Activated CD8-positive, alpha-beta memory T cell treated with anti-CD3 and anti-CD28 coated beads, Interleukin-2, amount 50 U/mL, for 4 hours (primary cell): Measurements from ENCODE around the gene OGA.

Source experiments
- DNase-seq: peaks from one replicate; pipeline ENCODE4 v3.0.0-alpha.2; 2020

The OGA gene

DNA sequence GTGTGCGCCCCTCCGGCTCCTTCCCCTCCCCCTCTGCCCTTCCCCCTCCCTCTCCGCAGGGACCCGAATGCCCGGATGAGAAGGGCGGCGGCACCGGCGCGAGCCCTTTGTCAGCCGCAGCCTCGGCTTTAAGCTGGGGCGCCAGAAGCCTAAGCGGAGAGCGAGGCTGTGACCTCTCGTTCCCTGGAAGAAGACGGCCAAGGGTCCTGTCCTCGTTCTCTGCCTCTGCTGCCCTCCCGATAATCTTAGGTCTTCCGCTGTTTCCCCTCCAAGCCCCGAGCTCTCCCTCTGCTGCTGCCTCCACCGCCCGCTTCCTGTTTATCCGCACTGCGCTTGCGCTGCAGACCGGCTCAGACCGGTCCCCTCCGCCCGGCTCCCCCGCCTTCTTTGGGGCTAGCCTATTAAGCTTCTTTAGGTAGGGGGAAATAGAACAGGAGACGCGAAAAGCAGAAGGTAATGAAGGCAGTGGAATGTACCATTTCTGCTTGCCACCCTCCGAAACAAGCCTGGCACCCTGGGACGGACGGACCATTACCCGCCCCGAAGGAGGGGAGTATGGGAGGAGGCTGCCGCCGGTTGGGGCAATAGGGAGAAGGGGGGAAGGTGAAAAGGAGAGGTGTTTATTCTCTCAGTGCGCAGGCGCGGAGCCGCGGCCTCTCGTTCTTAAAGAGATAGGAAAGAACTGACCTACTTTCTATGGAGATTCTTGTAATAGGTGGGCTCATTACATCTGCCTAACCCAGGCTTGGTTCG is at the start of gene OGA:
TSS of gene OGA (minus strand) at position 326 of the 753 bp plus-strand sequence. CDS start 422 bp downstream, outside the sequence.
- DNase-seq, result peak; percentile 94

DNA sequence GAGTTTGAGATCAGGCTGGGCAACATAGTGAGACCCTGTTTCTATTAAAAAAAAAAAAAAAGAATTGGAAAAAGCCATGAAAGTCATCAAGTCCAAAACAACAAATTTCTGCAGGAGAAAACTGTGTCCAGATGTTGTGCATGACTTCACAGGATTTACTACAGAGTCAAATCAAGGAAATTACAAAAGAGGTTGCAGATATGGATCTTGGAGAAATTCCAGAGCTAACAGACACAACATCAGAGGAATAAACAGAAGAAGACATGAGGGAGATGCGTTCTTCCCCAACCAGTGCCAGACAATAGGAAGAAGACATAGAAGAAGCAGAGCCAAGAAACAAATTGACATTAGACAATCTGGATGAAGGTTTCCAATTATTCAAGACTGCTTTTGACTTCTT is 49.7 kb upstream of the OGA start:
- no peak for DNase-seq

DNA sequence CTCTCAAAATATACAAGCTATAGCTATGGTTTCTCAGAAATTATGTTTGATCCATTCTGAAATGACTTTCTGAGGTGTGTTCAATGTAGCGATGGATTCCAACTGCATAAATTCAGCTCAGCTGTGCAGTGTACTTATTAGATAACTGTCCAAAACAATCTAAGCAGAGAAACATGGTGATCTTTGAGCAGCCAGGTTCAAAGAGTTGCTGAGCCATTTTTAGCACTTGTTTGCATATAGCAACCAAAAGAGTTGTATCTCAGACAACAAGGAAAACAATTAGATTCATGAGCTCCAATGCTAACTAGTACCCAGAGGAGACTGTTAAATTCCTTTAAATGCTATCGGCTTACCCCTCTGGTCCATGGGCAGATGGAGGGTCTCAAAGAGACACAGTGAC is 41.3 kb upstream of the OGA start:
- DNase-seq, result no peak

DNA sequence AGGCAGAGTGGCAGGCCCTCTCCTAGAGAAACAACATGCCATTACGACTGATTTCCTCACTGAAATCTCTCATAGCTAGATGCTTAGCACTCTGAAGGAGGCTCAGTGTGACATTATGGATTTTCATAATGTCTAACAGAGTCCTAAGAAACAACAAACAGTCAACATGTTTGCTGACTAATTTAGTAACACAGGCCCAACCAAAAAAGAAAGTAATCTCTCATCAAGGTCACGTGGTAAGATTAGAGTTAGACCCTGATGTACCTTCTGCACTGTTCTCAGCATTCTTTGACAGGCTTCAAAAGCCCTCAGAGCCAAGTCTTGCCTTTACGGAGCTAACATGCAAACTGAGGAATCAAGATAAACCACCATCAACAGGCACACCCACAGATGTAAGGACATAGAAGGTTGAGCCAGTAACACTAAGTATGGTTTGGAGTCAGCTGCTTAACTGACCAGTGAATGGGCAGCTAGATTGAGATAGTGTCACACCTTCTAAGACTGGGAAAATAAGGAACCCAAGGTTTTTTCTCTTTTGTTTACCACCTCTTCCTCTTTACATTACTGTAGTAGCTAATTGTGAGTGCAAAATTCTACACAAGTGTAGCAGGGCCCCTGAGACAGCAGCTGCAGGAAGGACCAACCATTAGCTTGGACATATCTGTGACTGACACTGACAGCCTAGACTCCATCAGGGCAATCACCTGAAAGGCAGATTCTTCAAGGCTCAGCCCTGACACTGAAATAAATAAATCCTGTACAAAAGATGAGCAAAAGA is 40.7 kb upstream of the OGA start:
- DNase-seq, result no peak

DNA sequence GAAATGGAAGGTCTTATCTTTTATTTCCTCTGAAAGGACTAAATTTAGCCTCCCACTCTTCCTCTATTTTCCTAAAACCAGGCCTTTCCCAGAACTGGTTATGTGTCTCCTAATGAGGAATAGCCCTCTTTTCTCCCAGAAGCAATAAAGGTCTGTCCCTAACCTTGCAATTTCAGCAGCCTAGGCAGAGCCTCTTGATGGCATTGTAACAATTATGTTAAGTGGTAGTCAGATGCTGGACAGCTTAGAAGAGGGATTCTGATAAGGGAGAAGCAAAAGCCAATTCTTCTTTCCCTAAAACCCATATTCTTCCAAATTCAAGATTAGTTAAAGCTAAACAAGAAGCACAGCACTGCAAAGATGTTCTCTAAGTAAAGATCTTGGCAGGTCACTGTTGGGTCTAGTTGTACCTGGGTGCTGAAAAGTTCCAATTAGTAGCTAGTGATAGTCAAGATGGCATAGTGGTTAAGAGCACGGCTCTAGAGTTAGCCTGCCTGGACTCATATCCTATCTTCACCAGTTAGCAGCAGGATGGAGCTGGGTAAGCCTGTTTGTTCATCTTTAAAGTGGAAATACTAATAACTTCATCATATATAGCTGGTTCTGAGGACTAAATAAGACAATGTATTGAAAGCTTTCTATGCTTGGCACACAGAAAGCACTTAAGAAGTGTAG is 39.7 kb upstream of the OGA start:
- no peak for DNase-seq

DNA sequence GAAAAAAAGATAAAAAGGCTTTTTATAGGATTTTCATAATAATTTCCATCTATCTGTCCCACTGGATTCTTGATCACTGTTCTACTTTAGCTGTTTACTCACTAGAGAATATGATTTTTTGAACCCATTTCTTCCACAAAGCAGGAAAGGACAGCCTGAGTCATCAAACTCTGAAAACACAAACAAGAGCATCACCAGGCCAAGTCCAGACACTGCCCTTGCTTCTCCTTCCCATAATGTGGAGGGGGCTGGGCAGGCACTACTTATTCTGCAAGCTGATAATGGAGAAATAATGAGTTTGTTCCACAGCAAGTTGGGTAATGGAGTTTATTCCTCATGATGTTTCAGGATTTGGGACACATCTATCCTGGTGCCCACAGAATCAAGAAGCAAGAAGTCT is 38.4 kb upstream of the OGA start:
- no peak for DNase-seq

DNA sequence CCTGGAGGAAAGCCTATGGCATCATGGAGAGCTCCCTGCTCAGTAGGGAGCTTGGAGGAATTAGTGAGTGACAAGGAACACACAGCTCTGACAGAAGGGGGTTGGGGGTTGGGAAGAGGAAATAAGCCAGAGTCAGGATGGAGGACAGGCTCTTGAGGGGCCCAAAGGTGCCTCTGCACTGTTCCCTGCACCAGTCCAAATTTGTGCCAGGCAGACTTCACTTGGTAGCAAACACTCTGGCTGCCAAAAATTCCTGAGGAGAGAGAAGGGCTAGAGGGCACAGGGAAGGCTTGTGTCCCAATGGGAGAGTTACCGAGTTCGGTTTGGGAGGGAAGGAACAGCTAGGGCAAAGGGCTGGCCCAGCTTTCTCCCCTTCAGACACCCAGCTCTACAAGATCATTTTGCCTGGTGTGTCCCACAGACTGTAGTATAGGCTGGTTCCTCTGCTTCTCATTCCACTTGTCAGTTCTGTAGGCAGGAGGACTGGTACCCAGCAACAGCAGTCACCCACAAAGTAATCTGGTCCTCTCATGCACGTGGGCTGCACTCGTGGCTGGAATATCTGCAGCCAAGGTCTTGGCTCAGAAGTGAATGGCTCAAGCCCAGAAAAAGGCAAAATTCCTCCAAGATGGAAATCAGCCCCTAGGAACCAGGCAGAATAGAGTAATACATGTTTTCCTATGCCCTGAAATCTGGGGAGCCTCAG is 33.3 kb upstream of the OGA start:
- DNase-seq, result no peak

DNA sequence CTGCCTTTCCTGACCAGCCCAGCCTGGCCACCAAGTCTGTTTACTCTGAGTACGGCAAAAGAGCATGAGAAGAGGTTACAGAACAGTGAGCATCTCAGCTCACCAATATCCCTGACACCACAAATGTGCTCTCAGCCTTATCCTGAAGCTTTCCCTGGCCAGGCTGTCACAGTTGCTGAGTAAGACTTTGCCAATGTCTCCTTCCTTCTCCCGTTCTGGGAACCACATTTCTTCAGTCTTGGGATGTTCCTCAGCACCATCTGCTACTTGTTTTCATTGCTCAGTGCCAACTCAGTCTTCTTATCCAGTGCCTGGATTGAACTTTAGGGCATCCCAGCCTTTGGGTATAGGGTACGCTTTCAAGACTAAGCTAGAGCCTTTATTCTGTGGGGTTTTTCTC is 32.5 kb upstream of the OGA start:
- no peak for DNase-seq

DNA sequence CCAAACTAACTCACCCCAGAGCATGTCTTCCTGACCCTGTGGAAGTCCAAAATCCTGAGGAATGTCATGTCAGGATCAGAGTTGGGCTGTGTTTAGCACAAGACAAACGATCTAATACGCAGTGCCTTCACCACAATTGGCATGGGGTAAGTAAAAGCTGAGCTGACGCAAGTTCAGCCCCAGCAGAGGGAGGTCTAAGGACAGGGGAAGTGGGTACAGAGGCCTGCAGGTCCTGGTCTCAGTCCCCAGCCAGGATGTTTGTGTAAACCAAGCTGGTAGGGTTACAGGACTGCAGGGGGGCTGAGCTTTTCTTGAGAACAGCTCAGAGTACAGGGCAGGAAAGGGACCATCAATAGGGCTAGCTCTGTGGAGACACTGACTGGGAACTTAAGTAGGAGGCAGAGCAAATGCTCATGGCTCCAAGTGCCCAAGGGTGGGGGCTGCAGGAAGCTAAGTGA is 30.7 kb upstream of the OGA start:
- no peak for DNase-seq

DNA sequence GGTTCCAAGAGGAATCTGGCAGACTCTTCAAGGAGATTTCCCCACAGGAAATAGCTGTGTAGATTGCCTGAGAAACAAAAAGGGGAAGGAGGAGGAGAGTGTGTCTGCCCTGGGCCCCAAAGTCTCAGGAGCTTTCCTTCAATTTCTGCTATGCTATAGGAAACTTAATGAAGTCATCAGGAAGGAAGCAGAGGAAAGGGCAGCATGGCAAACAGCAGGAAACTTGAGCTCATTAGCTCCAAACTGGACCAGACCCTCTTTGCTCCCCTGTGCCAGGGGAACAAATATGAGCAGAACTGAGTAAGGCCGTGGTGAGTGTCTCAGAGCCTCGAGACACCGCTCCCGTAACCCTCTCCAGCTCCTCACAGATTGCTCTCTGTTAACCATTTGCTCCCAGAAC is 30.2 kb upstream of the OGA start:
- DNase-seq, result no peak

DNA sequence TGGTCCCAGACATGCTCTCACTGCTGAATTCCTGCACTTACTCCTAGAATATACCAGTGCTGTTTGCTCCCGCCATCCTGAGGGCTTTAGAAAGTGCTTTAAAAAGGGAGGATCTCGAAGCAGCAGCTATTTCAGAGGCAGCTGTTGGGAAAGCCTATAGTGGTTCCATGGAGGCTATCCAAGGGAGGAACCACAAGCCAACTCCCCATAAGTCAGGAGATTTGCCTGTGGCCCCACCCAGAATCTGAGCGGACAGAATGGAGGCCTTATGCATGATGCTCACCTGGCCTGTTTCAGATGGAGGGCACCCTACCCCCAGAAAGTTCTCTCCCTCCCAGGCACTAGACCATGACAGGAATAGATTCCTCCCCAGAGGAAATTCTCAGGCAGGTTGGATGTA is 27.6 kb upstream of the OGA start:
- no peak for DNase-seq

DNA sequence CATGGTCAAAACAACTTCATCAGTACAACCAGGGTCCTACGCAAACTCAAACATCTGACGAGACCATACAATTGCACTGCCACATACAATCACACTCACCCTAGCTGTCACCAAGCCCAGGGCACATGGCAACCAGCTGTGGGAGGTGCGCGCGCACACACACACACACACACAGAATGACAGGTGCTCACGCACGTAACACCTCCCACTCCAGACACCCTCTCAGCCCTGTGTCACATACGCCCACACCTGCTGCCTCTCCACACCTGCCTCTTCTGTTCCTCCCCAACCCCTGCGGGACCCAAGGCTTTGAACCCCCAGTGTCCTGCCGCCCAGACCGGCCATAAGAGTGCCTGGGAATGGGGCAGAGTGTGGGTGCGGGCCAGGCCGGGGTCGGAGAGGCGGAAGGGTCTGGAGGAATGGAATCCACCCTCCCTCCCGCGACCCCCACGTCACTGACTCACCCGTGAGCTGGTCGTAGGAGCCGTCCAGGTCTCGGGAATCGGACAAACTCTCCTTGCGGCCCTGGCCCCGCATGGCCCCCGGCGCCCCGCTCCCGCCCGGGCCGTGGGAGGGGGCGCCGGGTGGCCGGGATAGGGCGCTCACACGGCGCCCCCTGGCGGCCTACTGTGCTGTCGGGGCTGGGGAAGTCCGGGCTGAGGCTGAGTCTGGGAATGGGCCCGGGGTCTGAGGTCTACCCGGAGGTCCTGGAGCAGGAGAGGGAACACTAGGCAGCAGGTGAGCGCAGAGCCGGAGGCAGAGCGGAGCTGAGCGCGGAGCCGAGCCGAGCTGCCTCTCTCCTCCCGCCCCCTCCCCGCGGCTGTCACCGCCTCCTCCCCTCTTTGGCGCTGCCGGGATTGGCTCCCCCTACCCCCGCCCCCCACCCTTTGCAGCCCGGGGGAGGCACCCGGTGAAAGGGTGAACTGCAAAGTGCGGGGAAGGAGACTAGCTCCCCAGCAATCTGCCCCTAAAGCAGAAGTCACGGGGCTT is 25.1 kb upstream of the OGA start, which contains the start of gene KCNIP2:
TSS of gene KCNIP2 (minus strand) at position 769 of the 990 bp plus-strand sequence. CDS start at position 537, 232 bp downstream.
- peak; percentile 67 for DNase-seq

DNA sequence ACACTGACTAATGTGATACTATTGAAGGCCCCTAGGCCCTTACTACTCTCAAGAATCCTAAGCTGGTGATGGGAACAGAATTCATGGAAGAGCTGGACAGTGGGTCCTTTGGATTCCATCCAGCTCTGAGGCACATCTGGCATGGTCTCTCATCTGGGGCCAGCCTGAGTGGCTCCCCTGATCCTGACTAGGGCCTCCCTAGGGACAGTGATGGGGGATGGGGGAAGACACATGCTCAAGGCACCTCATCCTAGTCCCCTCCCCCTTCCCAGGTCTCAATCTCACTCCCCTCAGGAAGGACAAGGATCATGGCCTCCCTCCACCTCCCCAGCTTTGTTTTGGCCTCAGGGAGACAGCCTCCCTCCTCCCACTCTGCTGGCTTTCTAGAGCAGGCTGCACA is 23.6 kb upstream of the OGA start:
- no peak for DNase-seq

DNA sequence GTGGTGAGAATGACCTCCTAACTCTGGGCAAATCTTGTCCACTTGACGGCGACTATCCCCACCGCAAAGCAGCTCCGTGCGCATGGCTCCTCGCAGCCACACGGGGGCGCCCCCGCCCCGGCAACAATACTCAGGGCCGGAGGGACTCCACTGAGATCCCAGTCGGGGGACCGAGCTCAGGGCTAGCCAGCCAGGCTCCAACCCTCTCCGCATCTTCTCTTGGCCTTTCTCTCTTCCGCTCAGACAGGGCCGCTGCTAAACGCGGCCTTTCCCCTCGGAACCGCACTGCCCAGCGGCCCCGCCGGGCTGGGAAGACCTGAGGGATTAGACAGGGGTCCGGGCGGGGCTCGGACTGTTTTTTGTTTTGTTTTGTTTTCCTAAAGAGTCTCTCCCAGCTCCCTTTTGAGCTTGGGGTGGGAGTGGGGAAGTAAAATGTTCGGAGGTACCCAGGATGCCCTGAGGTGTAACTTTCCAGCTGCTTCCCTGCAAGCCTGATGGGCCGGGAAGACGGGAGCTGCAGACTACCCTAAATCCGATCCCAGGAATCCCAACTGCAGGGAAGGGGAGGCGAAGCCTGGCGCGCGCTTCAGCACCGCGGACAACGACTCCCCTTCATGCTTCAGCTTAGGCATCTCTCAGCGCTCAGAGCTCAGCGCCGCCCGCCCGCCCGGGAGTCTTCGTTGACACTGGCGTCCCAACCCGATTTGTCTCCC is 22.7 kb upstream of the OGA start:
- DNase-seq, result peak; percentile 71

DNA sequence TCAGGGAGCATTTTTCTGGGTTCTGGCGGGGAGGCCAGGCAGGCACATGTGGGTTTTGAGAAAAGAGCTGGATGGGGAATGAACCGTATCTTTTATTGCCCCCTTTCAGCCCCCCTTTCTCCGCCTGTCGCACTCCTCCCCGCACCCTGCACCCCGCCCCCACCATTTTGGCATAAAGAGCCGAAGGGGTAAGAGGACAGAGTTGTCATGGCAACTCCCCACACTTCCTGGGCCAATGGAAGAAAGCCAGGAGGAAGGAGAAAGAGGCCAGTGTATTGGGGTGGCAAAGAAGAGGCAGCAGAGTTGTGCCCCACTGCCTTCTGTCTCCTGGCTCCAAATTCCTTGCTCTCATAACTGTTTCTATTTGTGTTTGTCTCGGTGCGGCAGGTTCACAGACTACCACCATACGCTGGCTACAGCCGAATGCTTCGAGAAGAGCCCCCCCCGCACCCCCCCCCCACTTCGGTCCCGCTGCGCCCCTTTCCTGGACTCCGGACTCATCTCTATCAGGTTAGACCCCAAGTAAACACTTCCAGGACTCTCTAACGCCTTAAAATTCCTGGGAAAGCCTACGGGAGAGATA is 21.9 kb upstream of the OGA start:
- no peak for DNase-seq

DNA sequence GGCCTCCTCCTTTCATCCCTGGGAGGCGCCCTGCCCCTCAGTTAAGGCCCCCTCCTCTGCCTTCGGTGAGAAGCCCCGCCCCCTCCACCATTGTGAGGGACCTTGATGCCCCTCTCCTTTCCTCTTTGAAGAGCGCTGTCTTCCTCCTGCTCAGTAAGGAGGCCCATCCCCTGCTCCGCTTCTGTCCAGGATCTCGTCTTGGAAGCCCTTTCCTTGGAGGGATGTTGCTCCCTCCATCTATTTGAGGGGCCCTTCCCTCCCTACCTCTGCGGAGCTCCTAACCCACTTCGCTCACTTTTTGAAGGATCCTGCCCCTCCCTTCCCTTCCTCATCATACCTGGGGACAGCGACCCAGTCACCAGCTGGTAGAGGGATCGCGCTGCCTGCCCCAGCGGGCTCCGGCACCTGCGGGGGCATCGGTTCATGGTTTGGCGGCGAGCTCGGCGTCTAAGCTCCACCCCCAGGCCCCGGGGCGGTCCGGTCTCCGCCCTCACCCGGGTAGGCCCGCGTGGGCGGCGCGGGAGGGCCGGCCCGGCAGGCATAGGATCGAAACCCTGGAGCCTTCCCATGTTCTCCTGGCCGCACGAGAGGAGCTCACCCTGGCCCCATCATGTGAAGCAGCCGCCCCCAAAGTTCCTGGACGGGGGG is 21.3 kb upstream of the OGA start:
- peak; percentile 71 for DNase-seq

DNA sequence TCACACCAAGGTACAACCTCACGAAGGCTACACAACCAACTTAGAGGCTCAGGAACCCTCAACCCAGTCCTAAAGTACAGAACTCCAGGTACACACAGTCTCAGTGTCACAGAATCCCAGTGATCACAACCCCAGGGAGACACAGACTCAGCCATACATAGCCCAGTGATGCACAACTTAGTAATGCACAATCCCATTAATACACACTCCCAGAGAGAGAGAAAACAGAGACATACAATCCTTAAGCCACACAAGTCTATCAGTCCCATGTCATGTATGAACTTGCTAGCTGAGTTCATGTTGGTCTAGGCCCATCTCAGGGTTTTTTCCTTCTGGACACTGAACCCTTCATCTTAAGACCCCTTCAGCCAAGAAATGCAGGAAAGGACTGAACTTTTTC is 20.8 kb upstream of the OGA start:
- no peak for DNase-seq

DNA sequence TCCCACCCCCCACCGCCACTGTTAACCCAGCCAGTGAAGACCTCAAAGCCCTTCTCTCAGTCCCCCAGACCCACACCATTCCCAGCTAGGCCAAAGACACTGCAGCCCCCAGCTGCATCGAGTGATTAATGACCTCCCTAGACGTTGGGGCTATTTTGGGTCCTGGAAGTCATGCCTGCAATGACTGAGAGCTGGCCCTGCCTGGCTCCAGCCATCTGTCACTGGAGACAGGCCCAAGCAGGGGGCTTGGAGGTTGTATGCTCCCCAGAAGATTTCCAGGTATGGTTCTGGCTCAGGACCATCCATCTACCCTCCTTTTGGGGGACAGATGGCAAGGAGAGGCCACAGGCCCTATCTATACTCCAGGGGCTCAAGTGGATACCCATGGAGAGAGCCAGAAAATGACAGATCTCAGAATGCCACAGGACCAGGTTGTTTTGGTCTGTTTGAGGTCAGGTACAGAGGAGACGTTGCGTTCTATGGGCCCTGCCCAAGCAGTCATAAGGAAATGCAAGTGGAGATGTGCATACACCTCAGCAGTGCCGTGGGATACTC is 20.2 kb upstream of the OGA start:
- no peak for DNase-seq

DNA sequence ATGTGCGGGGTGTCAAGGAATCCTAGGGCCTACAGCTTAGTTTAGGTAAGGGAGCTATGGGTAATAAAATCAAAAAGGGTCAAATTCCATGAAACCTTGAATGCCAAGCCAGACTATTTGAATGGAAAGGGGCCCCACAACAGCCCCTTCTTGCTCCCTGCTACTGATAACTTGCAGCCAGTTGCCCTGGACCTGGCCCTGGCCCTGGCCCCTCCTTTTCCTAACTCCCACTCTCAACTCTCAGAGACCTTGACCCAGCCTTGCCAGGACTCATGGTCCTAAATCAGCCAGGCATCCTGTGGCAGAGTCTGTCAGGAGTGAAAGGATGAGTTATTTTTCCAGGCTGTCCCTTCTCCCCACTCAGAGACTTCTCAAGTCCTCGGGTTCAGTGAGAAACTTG is 19.5 kb upstream of the OGA start:
- DNase-seq, result no peak

DNA sequence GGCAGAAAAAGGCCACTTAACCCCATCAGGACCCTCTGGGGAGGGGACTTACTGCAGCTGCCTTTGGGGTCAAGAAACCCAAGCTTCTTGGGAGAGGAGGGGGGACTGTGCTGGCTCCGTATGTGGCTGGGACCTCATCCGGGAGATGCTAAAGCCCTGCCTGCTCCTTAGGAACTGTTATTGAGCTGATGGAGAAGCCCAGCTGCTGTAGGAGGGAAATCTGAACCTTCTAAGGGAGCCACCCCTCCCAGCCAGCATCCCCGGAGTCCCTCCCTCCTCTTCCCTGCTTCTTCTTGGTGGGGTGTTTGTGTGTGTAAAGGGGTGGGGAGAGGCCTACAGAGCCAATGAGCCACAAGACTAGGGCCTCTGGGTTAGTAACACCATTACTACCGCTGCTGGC is 17.1 kb upstream of the OGA start:
- no peak for DNase-seq
